SU-DHL-6 (cell line): ENCODE results near the gene MX2.

Experiments
- CTCF ChIP-seq: fragments of 200-600 bp; sonication (generic); IDR thresholded peaks from one replicate; pipeline ENCODE4 v1.5.1; 2017; ENCODE audit warnings: antibody characterized with exemption, mild to moderate bottlenecking, low read length, moderate library complexity; ENCODE audit not compliant: insufficient read depth, poor library complexity, severe bottlenecking
- EZH2phosphoT487 ChIP-seq: fragments of 200-600 bp; sonication (generic), shearing (Covaris generic); conservative IDR thresholded peaks from 2 replicates; pipeline ENCODE4 v1.6.1; 2018; ENCODE audit warnings: mild to moderate bottlenecking, antibody characterized with exemption, low read length, moderate library complexity, mixed read lengths

- TF ChIP-seq CTCF = no peak
- no peak for TF ChIP-seq EZH2phosphoT487
Observed at GRCh38 chr21:41342035-41342434, 19.8 kb upstream of the MX2 start.
